ENCODE results near the gene LRP6.
A peak's percentile ranks its signal among the peaks of the same experiment; 100 is the strongest.

LRP6 gene

GRCh38 chr12:12198124-12198523, 68.7 kb downstream of the LRP6 start:
- POLR2A ChIA-PET (ENCODE audit: low non-redundant PET): no interaction called here
- CTCF ChIA-PET: no interaction called here
- DNase-seq (ENCODE audit: low spot score): no peak

GRCh38 chr12:12197128-12197527, 69.7 kb downstream of the LRP6 start:
- no peak for DNase-seq (ENCODE audit: low spot score)
- CTCF ChIA-PET: interaction anchor here (0.6 kb wide), 1 partner anchor 162 kb away, joined by 5 read pairs; no protein-coding TSS in a partner anchor
- H3K27ac ChIP-seq: no peak overlapping the region
- TF ChIP-seq CTCF (conservative IDR thresholded peaks at IDR 0.05; ENCODE audit: low read depth): no peak
- POLR2A ChIA-PET (ENCODE audit: low non-redundant PET): no interaction called here

More at GRCh38 chr12:12198124-12198523, 68.7 kb downstream of the LRP6 start:
- TF ChIP-seq CTCF (conservative IDR thresholded peaks at IDR 0.05; ENCODE audit: low read depth): no peak
- no peak overlapping the region for H3K27ac ChIP-seq

GRCh38 chr12:12195516-12195915, 71.3 kb downstream of the LRP6 start:
- CTCF ChIA-PET: no interaction called here
- POLR2A ChIA-PET (ENCODE audit: low non-redundant PET): no interaction called here
- H3K27ac ChIP-seq: no peak overlapping the region
- TF ChIP-seq CTCF (conservative IDR thresholded peaks at IDR 0.05; ENCODE audit: low read depth): no peak
- DNase-seq (ENCODE audit: low spot score): no peak

GRCh38 chr12:12195081-12195480, 71.8 kb downstream of the LRP6 start:
- POLR2A ChIA-PET (ENCODE audit: low non-redundant PET): no interaction called here
- CTCF ChIA-PET: no interaction called here
- H3K27ac ChIP-seq: no peak overlapping the region
- no peak for DNase-seq (ENCODE audit: low spot score)
- no peak for TF ChIP-seq CTCF (conservative IDR thresholded peaks at IDR 0.05; ENCODE audit: low read depth)

GRCh38 chr12:12194206-12194605, 72.6 kb downstream of the LRP6 start:
- DNase-seq (ENCODE audit: low spot score): peak; percentile 35
- ChIA-PET CTCF (no interaction called here), POLR2A (ENCODE audit: low non-redundant PET) (no interaction called here)
- H3K27ac ChIP-seq: no peak overlapping the region
- TF ChIP-seq CTCF (conservative IDR thresholded peaks at IDR 0.05; ENCODE audit: low read depth): no peak

- ChIA-PET POLR2A (ENCODE audit: low non-redundant PET) (no interaction called here), CTCF (no interaction called here)
- DNase-seq (ENCODE audit: low spot score): no peak
- no peak overlapping the region for H3K27ac ChIP-seq
- TF ChIP-seq CTCF (conservative IDR thresholded peaks at IDR 0.05; ENCODE audit: low read depth): no peak
These were observed 75.8 kb downstream of the LRP6 start for GRCh38 chr12:12191008-12191407.

All from RWPE1 (cell line).